ENCODE measurements around the gene EFCC1.
A peak's percentile ranks its signal among the peaks of the same experiment; 100 is the strongest.
"Not testable (repeated sequence)": the region's sequence is repeated elsewhere in the genome, so short reads cannot be mapped to it uniquely, and the experiment has no call there.

The EFCC1 gene

GRCh38 chr3:129085818-129086217, 84.7 kb downstream of the EFCC1 start:
- Histone ChIP-seq H4K20me1 (no peaks in the 10 kb centered on the region), H3K27ac (0 out of 2 replicates have a peak overlapping the region, but pooled peaks have one; percentile 59), H3K4me1 (peaks cover 17% of the 10 kb centered on the region), H3K9ac (0 out of 2 replicates have a peak overlapping the region, but pooled peaks have one; percentile 15), H3K36me3 (peaks cover 9% of the 10 kb centered on the region; the same call in 1 of the 2 replicates), H3K4me3 (no peak overlapping the region), H3K4me2 (no peak overlapping the region), H3K9me3 (no peaks in the 10 kb centered on the region), H3K27me3 (no peaks in the 10 kb centered on the region)
- no peak for TF ChIP-seq Cebpa-rat (IDR thresholded peaks at IDR 0.05)

- peak overlapping the region; percentile 59; the same call in 1 of the 2 replicates for H3K27ac ChIP-seq
- H3K4me3 ChIP-seq = no peak overlapping the region
- H3K4me2 ChIP-seq = no peak overlapping the region
- H3K9me3 ChIP-seq = no peaks in the 10 kb centered on the region
- H3K4me1 ChIP-seq = peaks cover 28% of the 10 kb centered on the region
- no peaks in the 10 kb centered on the region for H4K20me1 ChIP-seq
- H3K9ac ChIP-seq = 0 out of 2 replicates have a peak overlapping the region, but pooled peaks have one; percentile 19
- H3K27me3 ChIP-seq = no peaks in the 10 kb centered on the region
- no peak for TF ChIP-seq Cebpa-rat (IDR thresholded peaks at IDR 0.05)
- H3K36me3 ChIP-seq = peaks cover 19% of the 10 kb centered on the region
These were observed 86.1 kb downstream of the EFCC1 start for GRCh38 chr3:129087138-129087702.

- Histone ChIP-seq H3K36me3 (peaks cover 25% of the 10 kb centered on the region), H3K4me1 (peaks cover 28% of the 10 kb centered on the region)
- not testable (repeated sequence) for H3K9ac ChIP-seq, H3K4me3 ChIP-seq, H3K9me3 ChIP-seq, H3K27me3 ChIP-seq, H4K20me1 ChIP-seq, H3K4me2 ChIP-seq, H3K27ac ChIP-seq
These were observed 86.8 kb downstream of the EFCC1 start for GRCh38 chr3:129087904-129088303.

- not testable (repeated sequence) for H3K27me3 ChIP-seq, H3K27ac ChIP-seq, H3K4me2 ChIP-seq, H4K20me1 ChIP-seq, H3K4me3 ChIP-seq, H3K9ac ChIP-seq, H3K9me3 ChIP-seq
- peaks cover 28% of the 10 kb centered on the region for H3K4me1 ChIP-seq
- H3K36me3 ChIP-seq = peaks cover 29% of the 10 kb centered on the region
These were observed 87.2 kb downstream of the EFCC1 start for GRCh38 chr3:129088312-129088711.
